Naive B cell (primary cell): ENCODE results near the gene KRTAP10-11. TPM values are rescaled to one million over a fixed set of nuclear protein-coding genes. Genes with fewer than 3 reads are reported as not detected.
"Not testable (repeated sequence)": the region's sequence is repeated elsewhere in the genome, so short reads cannot be mapped to it uniquely, and the experiment has no call there.

ENCODE experiments used
- ATAC-seq, 2 donors: fragments of 150-1000 bp; cut with Tn5 transposase; 2 replicates each; pipeline ENCODE4 v1.10.0; 2021; ENCODE audit warnings: low read depth in 2 of 2, mild to moderate bottlenecking in 2 of 2, moderate library complexity in 2 of 2
- DNase-seq: peaks from one replicate; pipeline ENCODE4 v3.0.0; 2022
- H3K27ac Mint-ChIP-seq, 6 donors: one replicate each; pipeline ENCODE4 v1.8.0; 2020 to 2022; ENCODE audit warnings: mild to moderate bottlenecking in 6 of 6, mixed read lengths in 6 of 6, moderate library complexity in 5 of 6, inconsistent platforms in 2 of 6
- H3K27me3 Mint-ChIP-seq, 3 donors: one replicate each; pipeline ENCODE4 v1.8.0; 2021 to 2022; ENCODE audit warnings: mixed read lengths in 3 of 3, mild to moderate bottlenecking in 1 of 3
- H3K36me3 Mint-ChIP-seq, 2 donors: one replicate each; pipeline ENCODE4 v1.8.0; 2020 to 2022; ENCODE audit warnings: mixed read lengths in 2 of 2, inconsistent platforms in 1 of 2, mild to moderate bottlenecking in 1 of 2
- H3K4me1 Mint-ChIP-seq, 3 donors: one replicate each; pipeline ENCODE4 v1.8.0; 2020 to 2022; ENCODE audit warnings: mixed read lengths in 3 of 3, inconsistent platforms in 1 of 3, mild to moderate bottlenecking in 1 of 3, moderate library complexity in 1 of 3
- H3K4me3 Mint-ChIP-seq, 8 donors: one replicate each; pipeline ENCODE4 v1.8.0; 2020 to 2022; ENCODE audit warnings: mild to moderate bottlenecking in 8 of 8, mixed read lengths in 8 of 8, moderate library complexity in 8 of 8, inconsistent platforms in 2 of 8
- H3K9me3 Mint-ChIP-seq, 7 donors: one replicate each; pipeline ENCODE4 v1.8.0; 2020 to 2022; ENCODE audit warnings: mixed read lengths in 7 of 7, mild to moderate bottlenecking in 5 of 7, inconsistent platforms in 2 of 7, moderate library complexity in 1 of 7
- polyA plus RNA-seq, 6 donors: library from polyadenylated mRNA; unstranded; fragments of 300-500 nt; fragmentation: Illumina TruSeq; gene quantifications; one replicate each; pipeline ENCODE4 v1.2.3, GENCODE V29; 2021; ENCODE audit warnings: low read depth in 6 of 6

Gene KRTAP10-11
- polyA plus RNA-seq, 6 donors from 2014 or later, result not detected

DNA sequence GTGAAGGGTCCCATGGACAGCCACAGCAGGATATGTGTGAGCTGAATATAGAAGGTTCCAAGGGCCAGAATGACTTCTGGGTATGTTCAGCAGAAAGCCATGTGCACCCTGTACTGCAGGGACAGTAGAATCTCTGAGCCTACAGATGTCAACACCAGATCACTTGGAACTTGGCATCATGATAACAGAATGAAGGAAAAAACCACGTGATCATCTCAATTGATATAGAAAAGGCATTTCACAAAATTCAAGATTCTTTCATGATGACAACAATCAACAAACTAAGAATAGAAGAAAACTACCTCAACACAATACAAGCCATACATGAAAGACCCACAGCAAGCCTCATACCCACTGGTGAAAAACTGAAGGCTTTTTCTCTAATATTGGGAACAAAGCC lies 21.4 kb downstream of the KRTAP10-11 start:
- Mint-ChIP-seq H3K27me3 (peaks cover 20 to 44% (median 43%) of the 10 kb centered on the region in 3 donors), H3K4me1 (no peaks in the 10 kb centered on the region), H3K27ac (no peak overlapping the region), H3K9me3 (peaks cover 13 to 73% (median 43%) of the 10 kb centered on the region in 7 donors), H3K4me3 (no peak overlapping the region), H3K36me3 (peaks cover 11 to 13% of the 10 kb centered on the region in 2 donors)
- DNase-seq (no peak), ATAC-seq (no peak)

- peaks cover 17 to 69% (median 53%) of the 10 kb centered on the region in 7 donors for H3K9me3 Mint-ChIP-seq
Observed at GRCh38 chr21:44670642-44671432, 24.6 kb downstream of the KRTAP10-11 start.

GRCh38 chr21:44671911-44672310 lies 25.7 kb downstream of the KRTAP10-11 start:
- no peak overlapping the region for H3K4me3 Mint-ChIP-seq
- H3K4me1 Mint-ChIP-seq, result no peaks in the 10 kb centered on the region
- peaks cover 9 to 18% of the 10 kb centered on the region in 2 donors for H3K36me3 Mint-ChIP-seq
- peaks cover 13 to 47% (median 29%) of the 10 kb centered on the region in 3 donors for H3K27me3 Mint-ChIP-seq
- no peak for DNase-seq
- H3K9me3 Mint-ChIP-seq, result peaks cover 17 to 64% (median 49%) of the 10 kb centered on the region in 7 donors
- ATAC-seq, result no peak
- no peak overlapping the region for H3K27ac Mint-ChIP-seq

More at GRCh38 chr21:44670642-44671432, 24.6 kb downstream of the KRTAP10-11 start:
- Mint-ChIP-seq H3K4me1 (no peaks in the 10 kb centered on the region), H3K36me3 (peaks cover 9 to 18% of the 10 kb centered on the region in 2 donors), H3K4me3 (no peak overlapping the region), H3K27me3 (peaks cover 17 to 55% (median 34%) of the 10 kb centered on the region in 3 donors), H3K27ac (no peak overlapping the region)
- no peak for ATAC-seq
- DNase-seq, result no peak

- Mint-ChIP-seq H3K27me3 (peaks cover 18 to 69% (median 41%) of the 10 kb centered on the region in 3 donors), H3K4me3 (no peak overlapping the region), H3K36me3 (peaks cover 0 to 4% of the 10 kb centered on the region in 2 donors), H3K9me3 (peaks cover under 1 to 19% (median 14%) of the 10 kb centered on the region in 7 donors), H3K4me1 (no peaks in the 10 kb centered on the region), H3K27ac (no peak overlapping the region)
- DNase-seq, result no peak
- no peak for ATAC-seq
Observed at GRCh38 chr21:44677881-44678280, 31.7 kb downstream of the KRTAP10-11 start.

GRCh38 chr21:44681152-44681551 lies 34.9 kb downstream of the KRTAP10-11 start:
- Mint-ChIP-seq H3K27ac (no peak overlapping the region), H3K4me1 (no peaks in the 10 kb centered on the region), H3K27me3 (peaks cover 31 to 70% (median 68%) of the 10 kb centered on the region in 3 donors), H3K36me3 (no peaks in the 10 kb centered on the region), H3K4me3 (no peak overlapping the region), H3K9me3 (peaks cover 0 to 2% (median 0%) of the 10 kb centered on the region in 7 donors)
- DNase-seq (no peak), ATAC-seq (no peak)

GRCh38 chr21:44681861-44682579 lies 35.8 kb downstream of the KRTAP10-11 start, which contains the start of gene KRTAP12-1:
Gene KRTAP12-1, minus strand, starts transcription at chr21:44682163. Its CDS starts 40 bp downstream, at chr21:44682123.
- DNase-seq, result no peak
- ATAC-seq, result no peak
- H3K9me3 Mint-ChIP-seq, result peaks cover 0 to 2% (median 0%) of the 10 kb centered on the region in 7 donors
- H3K4me3 Mint-ChIP-seq, result no peak within 1 kb of the TSS
- H3K27me3 Mint-ChIP-seq, result peaks cover 35 to 78% (median 70%) of the 10 kb centered on the region in 3 donors
- no peaks in the 10 kb centered on the region for H3K36me3 Mint-ChIP-seq
- H3K4me1 Mint-ChIP-seq, result no peaks in the 10 kb centered on the region
- peak within 1 kb of the TSS in 1 of 6 donors; percentile 61 for H3K27ac Mint-ChIP-seq

DNA sequence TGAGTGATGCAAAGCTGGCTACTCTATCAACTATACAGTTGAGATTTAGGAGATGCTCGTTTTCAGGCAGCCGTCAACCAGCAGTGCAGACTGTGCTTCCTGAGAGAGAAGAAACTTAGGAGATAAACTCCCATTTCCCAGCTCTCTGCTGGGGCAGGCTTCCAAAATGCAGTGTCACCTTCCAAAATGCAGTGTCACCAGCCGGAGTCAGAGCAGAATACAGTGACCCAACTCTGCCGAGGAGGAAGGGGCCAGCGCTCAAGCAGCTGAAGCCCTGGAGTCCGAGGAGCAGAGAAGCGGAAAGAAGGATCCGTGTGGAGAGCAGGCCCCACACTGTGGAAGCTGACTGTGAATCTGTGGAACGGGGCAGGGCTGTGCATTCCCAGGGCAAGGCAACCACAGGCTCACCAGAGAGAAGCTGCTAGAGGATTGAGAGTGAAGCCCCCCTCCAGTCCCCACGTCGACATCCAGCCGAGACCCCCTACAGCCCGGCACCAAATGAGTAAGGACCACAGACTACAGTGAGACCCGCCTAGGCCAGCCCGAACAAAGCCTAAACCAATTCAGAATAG lies 36.5 kb downstream of the KRTAP10-11 start:
- Mint-ChIP-seq H3K36me3 (no peaks in the 10 kb centered on the region), H3K4me3 (no peak overlapping the region), H3K27me3 (peaks cover 38 to 79% (median 74%) of the 10 kb centered on the region in 3 donors), H3K4me1 (no peaks in the 10 kb centered on the region), H3K27ac (peak overlapping the region in 1 of 6 donors; percentile 61), H3K9me3 (peaks cover 0 to 2% (median 0%) of the 10 kb centered on the region in 7 donors)
- ATAC-seq (no peak), DNase-seq (no peak)

DNA sequence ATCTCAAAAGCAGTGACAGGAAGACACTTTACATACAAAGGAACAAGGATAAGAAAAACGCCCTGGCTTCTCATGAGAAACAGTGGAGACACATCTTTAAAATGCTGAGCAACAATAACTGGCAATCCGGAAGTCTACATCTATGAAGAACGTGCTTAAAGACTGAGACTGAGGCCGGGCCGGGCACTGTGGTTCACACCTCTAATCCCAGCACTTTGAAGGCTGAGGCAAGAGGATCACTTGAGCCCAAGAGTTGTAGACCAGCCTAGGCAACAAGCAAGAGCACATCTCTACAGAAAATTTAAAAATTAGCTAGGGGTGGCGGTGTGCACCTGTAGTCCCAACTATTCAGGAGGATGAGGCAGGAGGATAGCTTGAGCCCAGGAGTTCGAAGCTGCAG lies 37.9 kb downstream of the KRTAP10-11 start:
- Mint-ChIP-seq H3K27me3 (peaks cover 38 to 88% (median 84%) of the 10 kb centered on the region in 3 donors), H3K9me3 (peaks cover 0 to 2% (median 0%) of the 10 kb centered on the region in 7 donors), H3K27ac (no peak overlapping the region), H3K4me1 (no peaks in the 10 kb centered on the region), H3K4me3 (no peak overlapping the region), H3K36me3 (no peaks in the 10 kb centered on the region)
- no peak for DNase-seq
- no peak for ATAC-seq

DNA sequence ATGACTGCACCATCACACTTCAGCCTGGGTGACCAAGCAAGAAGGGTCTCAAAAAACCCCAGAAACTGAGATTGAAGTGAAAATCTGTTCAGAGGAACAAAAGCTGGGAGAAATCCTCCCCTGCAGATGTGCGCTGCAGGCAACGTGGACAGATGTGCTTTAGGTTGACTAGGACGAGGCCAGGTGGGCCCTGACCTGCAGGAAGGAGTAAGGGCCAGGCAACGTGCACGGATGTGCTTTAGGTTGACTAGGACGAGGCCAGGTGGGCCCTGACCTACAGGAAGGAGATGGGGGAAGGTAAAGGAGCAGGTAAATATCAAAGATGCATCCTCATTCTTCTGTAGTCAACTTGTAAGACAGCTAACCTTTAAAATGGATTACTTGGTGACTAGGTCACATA lies 38.3 kb downstream of the KRTAP10-11 start:
- Mint-ChIP-seq H3K4me1 (no peaks in the 10 kb centered on the region), H3K36me3 (no peaks in the 10 kb centered on the region), H3K4me3 (no peak overlapping the region), H3K9me3 (peaks cover 0 to 2% (median 0%) of the 10 kb centered on the region in 7 donors), H3K27ac (no peak overlapping the region), H3K27me3 (peaks cover 38 to 85% (median 84%) of the 10 kb centered on the region in 3 donors)
- DNase-seq (no peak), ATAC-seq (no peak)

GRCh38 chr21:44685050-44685449 lies 38.8 kb downstream of the KRTAP10-11 start:
- not testable (repeated sequence) for H3K9me3 Mint-ChIP-seq, DNase-seq, ATAC-seq, H3K4me3 Mint-ChIP-seq, H3K36me3 Mint-ChIP-seq, H3K4me1 Mint-ChIP-seq, H3K27ac Mint-ChIP-seq
- H3K27me3 Mint-ChIP-seq, result peaks cover 32 to 85% (median 85%) of the 10 kb centered on the region in 3 donors

- H3K27ac Mint-ChIP-seq, result no peak overlapping the region
- no peaks in the 10 kb centered on the region for H3K4me1 Mint-ChIP-seq
- no peak for ATAC-seq
- H3K4me3 Mint-ChIP-seq, result no peak overlapping the region
- H3K27me3 Mint-ChIP-seq, result peaks cover 25 to 79% (median 78%) of the 10 kb centered on the region in 3 donors
- no peaks in the 10 kb centered on the region for H3K9me3 Mint-ChIP-seq
- no peak for DNase-seq
- H3K36me3 Mint-ChIP-seq, result no peaks in the 10 kb centered on the region
Observed at GRCh38 chr21:44686000-44686781, 40.0 kb downstream of the KRTAP10-11 start.

DNA sequence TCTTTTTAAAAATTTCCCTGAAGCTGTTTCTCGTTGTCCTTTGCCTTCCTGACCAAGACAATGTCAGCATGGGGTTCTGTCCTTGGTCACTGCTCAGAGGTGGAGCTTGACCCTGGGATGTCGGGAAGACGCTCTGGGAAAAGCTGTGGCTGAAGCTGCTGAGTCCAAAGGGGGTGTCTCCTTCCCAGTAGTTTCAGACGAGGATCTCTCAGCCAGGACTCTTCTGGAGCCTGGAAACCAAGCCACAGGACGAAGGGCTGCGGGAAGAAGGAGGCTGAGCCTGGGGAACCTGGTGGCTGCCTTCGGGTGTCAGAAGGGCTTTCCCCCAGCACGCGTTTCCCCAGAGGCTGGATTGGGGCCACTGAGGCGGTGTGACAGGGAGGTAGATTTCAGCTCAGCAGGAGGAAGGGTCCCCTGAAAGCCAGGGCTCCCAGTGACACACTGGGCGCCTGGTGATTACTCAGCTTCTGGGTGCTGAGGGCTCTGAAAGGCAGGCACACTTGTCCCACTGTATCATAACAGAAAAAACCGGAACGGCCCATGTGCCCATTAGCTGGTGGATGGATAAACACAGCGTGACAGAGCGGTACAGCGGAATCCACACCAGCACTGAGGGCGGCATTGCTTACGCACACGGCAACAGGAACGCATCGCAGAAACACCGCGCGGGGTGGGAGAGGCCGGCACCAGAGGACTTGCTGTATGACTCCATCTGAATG lies 40.8 kb downstream of the KRTAP10-11 start:
- no peak overlapping the region for H3K27ac Mint-ChIP-seq
- ATAC-seq (no peak), DNase-seq (no peak)
- H3K4me3 Mint-ChIP-seq, result no peak overlapping the region
- H3K36me3 Mint-ChIP-seq, result no peaks in the 10 kb centered on the region
- peaks cover 25 to 71% (median 69%) of the 10 kb centered on the region in 3 donors for H3K27me3 Mint-ChIP-seq
- no peaks in the 10 kb centered on the region for H3K4me1 Mint-ChIP-seq
- peaks cover 0 to 5% (median 4%) of the 10 kb centered on the region in 7 donors for H3K9me3 Mint-ChIP-seq
